HG03575 (cell line): ENCODE data around the gene NTRK1.

Experiments used
- ATAC-seq: cut with Tn5 transposase; IDR thresholded peaks from one replicate; pipeline ENCODE4 v1.9.1; 2021; ENCODE audit not compliant: unreplicated experiment, insufficient number of reproducible peaks, low FRiP score; ENCODE audit errors: extremely low read depth

NTRK1 gene

DNA sequence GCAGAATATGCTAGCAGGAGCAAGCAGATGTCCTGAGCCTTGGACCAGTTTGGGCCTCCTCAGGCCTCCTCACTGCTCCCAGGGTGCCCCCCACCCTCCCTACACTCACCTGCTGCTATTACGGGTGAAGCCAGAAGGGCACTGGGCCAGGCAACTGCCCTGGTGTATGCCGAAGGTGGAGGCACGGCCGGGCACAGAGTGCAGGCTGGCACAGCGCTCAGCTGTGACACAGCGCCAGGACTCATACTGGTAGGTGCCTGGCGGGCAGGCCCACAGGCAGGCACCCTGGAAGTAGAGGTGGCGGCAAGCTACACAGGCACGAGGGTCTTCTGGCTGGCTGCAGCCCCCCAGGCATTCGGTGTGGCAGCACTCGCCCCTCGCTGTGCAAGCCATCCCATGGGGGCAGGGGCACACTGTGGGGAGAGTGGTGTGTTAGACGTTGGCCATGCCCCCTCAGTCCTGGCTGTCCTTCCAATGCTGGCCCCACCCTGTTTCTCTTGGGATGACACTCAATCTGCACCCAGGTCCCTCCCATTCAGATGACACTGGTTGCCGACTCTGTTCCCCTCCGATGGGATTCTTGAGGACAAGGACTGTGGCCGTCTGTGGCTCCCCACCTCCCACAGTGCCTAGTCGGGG is 8.8 kb upstream of the NTRK1 start:
- ATAC-seq, result no peak

DNA sequence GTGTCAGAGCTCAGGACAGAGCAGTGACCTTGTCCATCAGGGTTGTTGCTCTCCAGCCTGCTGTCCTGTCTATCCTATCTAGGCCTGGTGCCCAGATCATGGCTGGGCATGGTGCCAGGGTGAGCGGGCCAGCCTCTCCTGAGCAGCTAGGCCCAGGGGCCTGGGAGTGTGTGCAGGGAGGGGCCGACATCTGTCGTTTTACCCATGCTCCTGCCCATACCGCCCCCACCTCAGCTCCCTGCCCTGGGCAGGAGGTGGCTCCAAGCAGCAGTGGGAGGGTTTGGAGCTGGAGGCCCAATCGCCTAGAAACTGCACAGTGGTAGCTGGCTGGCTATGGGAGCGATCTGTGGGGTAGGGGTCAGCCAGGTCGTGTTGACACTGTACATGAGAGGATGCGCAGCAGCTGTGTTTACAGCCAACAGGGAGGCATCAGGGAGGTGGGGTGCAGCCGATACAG is 8.2 kb upstream of the NTRK1 start:
- ATAC-seq, result no peak

DNA sequence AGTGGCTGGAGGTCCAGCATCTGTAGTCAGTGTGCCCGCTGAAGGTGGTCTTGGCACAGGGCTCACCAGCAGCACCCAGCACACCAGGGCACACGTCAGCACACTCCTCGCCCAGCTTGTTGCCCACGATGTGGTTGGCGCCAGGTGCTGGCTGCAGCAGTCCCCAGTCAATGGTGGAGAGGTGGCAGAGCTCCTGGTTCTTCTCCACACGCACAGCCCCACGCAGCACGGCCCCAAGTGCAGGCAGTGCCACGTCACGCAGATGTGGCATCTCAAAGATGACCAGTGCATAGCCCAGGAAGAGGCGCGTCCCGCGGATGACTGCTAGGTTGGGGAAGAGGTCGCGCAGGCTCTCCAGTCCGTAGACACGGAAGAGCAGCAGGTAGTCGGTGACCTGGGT is 6.9 kb upstream of the NTRK1 start:
- no peak for ATAC-seq

DNA sequence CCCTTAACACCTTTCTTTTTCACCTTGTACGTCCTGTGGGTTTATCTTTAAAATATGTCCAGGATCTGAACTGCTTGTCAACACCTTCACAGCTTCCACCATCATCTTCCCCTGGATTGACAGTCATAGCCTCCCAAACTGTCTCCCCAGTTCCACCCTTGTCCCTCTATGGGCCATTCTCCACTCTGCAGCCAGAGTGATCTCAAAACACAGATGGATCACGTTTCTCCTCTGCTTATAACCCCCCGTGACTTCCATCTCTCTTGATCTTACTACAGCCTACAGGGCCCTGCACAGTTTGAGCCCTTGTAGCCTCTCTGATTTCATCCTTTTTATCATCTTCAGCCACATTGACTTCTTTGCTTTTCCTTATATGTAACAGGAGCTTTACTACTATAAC is 6.0 kb upstream of the NTRK1 start:
- ATAC-seq, result no peak

DNA sequence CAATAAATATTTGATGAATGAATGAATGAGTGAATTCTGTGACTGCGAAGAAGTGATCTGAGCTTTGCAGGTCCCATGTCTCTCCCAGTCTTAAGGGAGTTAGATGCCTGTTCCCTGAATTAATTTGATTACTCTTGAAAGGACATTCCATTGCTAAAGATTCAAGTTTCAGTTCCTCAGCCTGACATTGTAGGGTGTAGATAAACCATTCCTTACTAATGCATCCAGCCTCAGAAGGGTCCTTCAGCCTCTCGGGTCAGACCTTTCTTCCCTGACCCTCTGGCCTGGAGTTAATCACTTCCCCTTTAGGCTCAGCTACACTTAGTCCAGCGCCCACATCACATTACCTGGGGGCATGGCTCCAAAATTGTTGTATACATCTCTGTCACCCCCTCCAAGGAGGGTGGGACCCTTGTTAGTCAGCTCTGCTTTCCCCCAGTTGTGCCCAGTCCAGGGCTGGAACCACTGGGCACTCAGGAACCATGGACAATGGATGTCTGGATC is 4.3 kb upstream of the NTRK1 start:
- no peak for ATAC-seq

DNA sequence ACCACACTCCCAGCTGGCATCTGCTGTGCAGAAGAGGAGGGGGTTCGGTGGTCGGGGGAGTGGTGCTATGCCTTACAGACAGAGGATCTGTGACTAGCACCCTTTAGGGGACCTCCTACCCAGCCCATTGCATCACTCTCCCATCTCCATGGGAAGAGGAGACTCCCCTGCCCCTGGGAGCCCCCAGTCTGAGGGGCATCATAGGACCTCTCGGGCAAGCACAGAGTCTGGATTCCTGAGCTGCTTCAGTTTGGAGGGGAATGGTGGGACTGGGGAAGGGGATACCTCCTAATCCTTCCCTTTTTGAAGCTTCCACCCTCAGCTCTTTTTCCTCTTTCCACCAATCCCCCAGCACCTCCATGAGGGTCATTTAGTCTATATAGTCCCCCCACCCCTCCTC is 3.1 kb upstream of the NTRK1 start:
- no peak for ATAC-seq

DNA sequence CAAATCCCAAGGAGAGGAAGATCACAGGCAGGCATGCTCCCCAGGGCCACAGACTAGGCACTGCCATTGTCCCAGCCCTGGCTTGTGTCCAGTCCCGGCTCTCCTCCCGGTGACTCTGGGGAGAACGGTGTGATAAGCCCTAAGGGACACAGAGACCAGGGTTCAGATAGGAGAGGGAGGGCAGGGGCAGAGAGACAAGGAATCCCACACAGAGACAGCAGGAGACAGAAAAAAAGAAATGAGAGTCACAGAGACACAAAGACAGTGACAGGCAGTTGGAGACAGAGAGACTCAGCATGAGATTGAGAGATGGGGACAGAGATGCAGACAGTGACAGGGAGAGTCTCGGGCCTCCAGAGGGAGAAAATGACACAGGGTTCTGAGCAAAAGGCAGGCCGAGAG is 2.1 kb upstream of the NTRK1 start:
- ATAC-seq, result no peak

DNA sequence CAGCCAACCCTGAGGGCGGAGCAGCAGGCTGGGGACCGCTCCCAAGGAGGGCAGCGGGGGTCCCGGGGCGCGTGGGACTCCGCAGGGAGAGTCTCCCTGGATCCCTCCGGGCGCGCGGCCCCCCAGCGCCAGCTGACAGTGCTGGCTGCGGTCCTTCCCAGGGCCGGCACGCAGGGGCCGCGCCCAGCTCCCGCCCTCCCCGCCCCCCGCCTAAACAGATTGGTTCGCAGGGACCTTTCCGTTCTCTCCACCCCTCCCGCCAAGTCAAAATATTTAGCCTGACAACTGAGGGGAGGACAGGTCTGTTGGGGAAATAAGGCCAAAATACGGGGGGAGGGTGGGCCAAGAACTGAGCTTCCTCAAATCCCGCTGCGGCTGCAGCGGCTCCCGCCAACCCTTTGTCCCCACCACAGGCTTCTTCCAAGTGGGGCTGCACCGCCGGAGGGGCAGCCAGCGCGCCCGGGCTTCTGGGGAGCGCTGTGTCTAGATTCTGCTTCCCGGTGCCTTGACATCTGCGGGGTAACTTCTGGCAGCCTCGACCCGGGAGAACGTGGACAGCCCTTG is 1.6 kb upstream of the NTRK1 start, which contains the start of gene INSRR:
Gene INSRR, minus strand, starts transcription at position 159 of the 564 bp plus-strand sequence. CDS start 496 bp downstream, outside the sequence.
- ATAC-seq, result no peak

DNA sequence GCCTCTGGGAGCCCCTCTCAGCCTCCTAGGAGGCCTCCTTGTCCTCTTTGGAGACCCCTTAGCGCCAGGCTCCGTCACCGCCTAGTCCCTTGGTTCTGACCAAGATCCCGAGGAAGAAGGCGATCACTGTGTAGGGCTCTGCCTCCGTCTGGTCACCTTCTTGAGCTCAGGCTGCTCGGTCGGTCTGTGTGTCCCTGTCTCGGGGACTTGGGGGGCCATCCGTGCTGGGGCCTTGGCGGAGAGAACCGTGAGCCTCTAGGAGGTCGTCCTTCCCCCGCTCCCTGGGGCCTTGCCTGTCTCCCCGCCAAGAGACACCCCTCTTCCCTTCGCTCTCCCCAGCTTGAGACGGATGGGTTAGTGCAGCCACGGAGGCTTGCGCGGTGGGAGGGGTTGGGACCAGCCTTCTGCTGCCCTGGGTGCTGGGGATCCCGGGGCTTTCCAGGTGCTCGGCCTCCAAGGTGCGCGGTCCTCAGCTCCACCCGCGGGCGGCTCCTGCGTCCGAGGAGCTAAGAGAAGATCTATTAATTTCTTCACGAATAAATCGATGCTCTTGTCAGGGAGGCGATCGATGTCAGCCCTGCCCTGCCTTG is 1.0 kb upstream of the NTRK1 start:
- ATAC-seq, result no peak

DNA sequence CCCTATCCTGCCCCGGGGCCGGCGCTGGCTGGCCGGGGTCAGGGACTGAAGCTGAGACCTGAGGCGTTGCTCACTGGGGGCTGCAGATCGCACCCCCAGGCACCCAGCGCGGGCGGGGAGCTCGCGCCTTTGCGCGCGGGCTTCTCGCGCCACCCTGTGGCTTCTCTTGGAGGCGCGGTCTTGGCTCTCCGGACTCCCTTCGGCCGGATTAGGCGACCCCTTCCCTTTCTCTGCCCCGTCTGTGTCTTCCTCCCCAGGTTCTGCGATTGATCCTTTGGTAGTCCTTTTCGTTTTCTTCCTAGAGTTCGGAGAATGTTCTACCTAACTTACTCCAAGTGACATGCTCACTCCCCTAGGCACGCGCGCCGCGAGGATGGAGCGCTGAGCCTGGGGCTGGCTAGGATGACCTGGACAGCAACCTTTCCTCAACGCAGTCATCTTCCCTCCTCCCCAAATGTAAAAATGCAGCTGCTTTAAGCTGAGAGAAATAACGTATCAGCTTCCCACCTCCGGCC is 495 bp upstream of the NTRK1 start:
- no peak for ATAC-seq

DNA sequence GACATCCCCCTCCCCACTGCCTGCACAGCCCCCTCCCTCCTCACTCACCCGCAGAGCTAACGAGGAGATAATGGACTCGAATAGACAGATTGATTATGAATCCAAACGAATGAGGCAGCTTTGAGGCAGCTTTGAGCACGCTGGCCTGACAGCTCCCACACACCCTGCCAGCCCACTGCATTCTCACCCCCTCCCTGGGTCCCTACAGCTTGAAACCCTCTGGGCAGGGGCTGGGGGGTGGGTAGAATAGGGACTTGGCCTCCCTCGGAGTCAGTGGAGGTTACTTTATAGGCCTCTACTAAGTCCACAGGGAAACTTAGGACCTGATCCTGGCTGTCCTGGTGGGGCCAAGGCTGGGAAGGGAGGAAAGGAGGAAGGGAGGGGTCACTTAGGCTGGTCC is 1.9 kb downstream of the NTRK1 start:
- ATAC-seq, result no peak

DNA sequence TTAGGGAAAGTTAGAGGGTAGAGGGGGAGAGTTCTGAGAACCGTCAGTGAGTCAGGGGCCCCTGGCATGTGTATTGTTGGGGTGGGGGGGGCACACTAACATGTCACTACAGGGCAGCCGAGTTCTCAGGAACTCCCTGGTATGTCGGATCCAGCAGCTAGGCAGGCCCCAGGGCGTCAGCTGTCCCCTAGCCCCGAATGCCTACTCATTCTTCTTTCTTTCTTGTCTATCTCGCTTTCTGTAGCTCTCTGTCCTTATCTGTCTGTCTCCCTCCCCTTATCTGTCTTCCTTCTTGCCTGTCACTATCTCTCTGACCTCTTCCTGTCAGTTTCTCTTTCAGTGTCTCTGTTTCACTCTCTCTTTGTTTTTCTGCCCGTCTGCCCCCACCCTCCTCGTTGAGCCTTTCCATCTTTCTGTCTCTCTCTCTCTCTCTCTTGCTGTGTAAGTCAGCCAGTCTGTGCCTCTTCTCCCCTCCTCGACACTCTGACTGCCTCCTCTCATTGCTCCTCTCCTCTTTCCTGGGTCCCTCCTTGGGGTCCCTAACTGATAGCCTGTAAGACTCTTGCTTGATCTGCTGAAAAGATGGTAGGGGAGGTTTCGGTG is 2.4 kb downstream of the NTRK1 start:
- no peak for ATAC-seq

DNA sequence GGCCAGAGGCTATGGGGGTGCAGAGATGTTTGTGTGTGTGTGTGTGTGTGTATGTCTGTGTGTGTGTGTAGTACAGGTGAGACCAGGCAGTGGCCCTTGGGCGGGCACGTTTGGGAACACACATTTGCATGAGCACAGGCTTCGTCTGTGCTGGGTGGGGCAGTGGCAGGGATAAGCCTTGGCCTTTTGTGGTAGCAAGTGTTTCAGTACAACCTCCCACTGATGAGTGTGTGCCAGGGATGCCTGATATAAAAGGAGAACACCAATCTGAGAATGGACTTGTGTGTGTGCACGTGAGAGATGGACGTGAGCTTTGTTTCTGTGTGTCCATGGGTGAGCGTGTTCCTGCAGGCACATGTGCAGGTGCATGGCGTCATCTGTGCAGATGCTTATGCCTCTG is 3.0 kb downstream of the NTRK1 start:
- no peak for ATAC-seq

DNA sequence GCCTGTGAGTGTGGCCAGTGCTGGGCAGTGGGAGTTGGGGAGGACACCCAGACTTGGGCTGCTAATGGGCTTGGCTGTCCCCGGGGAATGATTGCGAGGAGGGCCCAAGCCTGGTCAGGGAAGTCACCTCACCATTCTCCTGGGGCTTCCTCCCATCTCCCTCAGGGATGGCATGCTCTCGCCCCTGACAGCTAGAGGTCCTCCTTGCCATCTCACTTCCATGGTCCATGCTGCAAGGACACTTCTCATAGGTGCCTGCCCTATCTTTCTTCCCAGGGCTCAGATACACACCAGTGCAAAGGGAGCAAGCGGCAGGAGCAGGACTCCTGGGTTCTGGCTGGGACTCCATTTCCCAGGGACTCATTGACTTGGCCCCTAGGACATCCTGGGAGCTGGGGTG is 4.1 kb downstream of the NTRK1 start:
- no peak for ATAC-seq

DNA sequence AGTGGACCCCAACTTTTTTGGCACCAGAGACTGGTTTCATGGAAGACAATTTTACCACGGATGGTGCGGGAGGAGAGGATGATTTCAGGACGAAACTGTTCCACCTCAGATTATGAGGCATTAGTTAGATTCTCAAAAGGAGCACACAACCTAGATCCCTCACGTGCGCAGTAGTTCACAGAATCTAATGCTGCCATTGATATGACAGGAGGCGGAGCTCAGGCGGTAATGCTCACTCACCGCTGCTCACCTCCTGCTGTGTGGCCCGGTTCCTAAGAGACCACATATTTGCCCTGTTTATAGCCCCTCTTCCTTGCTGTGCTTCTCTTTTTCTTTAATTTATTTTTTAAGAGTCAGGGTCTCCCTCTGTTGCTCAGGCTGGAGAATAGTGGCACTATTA is 4.6 kb downstream of the NTRK1 start:
- ATAC-seq, result no peak

DNA sequence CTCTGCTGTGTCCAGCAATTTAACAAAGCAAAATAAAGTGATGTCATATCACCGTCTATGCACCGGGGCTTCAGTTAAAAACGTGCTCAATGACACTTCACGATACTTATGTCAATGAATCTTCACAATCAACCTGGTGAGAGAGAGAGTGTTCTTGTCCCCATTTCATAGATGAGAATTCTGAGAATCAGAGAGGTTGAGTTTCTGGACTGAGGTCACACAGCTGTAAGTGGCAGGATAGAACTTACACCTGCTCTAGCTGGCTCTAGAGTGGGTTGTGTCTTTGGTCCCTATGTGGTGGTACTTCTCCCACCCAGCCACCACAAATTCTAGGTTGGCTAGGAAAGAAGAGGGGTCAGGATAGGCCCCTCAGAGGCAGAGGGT is 5.2 kb downstream of the NTRK1 start:
- ATAC-seq, result no peak

DNA sequence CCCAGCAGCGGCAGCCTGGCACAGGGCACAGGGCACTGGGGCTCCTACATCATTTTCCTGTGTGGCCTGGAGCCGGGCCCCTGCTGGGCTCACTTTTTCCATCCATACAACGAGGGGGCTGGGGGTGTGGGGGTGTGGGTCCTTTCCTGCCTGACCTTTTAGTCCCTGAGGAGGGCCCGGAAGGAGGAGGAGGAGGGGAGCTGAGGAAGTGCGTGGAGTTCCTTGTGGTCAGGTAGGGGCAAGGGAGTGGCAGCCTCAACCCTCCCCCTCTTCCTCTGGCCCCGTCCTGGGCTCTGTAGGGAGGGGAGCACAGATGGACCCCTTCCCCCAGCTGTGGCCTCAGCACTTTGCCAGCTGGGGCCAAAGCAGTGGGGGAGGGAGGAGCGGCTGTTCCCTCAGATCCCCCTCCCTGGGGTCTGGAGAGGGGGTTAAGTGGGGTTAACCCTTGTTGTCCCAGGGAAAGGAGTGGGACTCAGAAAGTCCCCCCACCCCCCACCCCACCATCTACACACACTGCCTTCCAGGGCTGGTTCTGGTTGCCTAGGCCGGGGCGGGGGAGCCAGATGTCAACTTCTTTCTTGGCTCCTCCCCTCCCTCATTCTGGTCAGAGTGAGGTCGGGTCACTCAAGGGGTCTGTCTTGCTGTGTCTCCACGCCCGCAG is 5.7 kb downstream of the NTRK1 start:
- ATAC-seq, result no peak

DNA sequence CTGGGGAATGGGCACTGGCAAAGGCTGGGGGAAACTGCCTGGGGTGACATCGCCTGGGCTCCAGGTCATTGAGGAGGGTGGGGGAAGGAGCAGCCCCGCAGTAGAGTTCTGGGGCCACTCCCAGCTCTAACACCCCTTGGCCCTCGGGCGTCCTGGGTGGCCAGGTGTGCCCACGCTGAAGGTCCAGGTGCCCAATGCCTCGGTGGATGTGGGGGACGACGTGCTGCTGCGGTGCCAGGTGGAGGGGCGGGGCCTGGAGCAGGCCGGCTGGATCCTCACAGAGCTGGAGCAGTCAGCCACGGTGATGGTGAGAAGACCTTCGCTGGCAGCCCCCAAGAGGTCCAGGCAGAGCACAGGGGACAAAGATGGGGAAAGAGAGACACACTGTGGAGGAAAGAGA is 7.7 kb downstream of the NTRK1 start:
- no peak for ATAC-seq

DNA sequence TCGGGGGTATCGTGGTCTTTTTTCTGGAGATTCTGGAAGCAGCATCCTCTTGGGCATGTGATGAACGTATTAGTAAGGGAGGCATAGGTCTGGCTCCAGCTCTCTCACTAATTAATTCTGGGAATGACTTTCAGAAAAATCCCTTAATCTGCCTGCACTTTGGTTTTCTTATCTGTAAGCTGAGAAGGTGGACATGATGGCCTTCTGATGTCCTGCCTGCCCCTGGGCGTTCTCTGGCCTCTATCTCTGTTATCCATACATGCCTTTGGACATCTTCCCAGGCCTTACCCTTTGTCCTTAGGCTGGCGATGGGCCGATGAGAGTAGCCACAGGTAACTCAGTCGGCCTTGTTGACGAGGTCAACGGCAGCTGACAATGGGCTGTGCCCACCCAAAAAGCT is 8.8 kb downstream of the NTRK1 start:
- ATAC-seq, result no peak
